CD4-positive, alpha-beta T cell treated with Interleukin-17A for 4 hours (primary cell): ENCODE measurements around the gene DBF4B.
A peak's percentile ranks its signal among the peaks of the same experiment; 100 is the strongest.
"Not testable (repeated sequence)": the region's sequence is repeated elsewhere in the genome, so short reads cannot be mapped to it uniquely, and the experiment has no call there.

Experiments
- DNase-seq: peaks from one replicate; pipeline ENCODE4 v3.0.0-alpha.2; 2020; ENCODE audit warnings: mixed read lengths

DBF4B gene

DNA sequence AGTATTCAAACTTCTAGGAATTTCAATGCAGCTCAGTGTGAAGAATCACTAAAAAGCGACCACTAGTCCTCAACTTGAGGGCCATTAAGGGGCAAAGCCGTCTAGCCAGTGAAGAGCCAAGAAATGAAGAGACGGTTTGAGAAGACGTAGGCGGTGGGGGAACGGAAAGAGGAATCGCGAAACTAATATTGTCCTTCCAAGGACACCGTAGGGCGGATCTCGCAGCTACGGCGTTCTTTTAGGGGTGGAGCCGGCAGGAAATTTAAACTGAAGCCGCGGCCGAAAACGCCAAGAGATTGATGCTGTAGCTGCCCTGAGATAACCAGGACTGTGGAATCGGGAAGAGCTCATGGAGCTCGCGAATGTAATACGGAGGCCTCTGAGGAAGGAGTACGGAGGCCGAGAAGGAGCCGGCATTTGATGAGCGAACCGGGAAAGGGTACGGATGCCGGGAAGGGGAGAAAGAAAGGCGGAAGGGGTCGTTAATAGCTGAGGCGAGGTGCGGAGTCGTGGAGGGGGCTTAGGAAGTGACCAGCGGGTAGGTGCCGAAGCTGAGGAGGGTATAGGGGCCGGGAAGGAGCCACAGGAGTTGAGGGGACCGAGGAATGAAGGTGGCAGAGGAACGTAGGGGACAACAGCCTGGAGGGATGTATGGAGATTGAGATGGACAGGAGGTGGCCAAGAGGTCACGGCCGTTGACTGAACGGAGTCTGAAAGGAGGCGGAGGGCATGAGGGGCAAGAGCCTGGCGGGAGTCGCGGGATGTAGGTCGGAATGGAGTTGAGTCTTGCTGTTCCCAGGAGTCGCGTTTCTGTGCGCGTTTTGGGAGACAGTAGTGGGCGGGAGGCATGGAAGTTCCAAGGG is at the start of gene DBF4B:
TSS of gene DBF4B (plus strand) at position 265 of the 863 bp plus-strand sequence. CDS start at position 421, 156 bp downstream.
- peak; percentile 84 for DNase-seq

GRCh38 chr17:44661835-44662234 is 46.6 kb upstream of the DBF4B start:
- DNase-seq, result no peak

- no peak for DNase-seq
Measured at GRCh38 chr17:44663095-44663494, 45.4 kb upstream of the DBF4B start.

DNA sequence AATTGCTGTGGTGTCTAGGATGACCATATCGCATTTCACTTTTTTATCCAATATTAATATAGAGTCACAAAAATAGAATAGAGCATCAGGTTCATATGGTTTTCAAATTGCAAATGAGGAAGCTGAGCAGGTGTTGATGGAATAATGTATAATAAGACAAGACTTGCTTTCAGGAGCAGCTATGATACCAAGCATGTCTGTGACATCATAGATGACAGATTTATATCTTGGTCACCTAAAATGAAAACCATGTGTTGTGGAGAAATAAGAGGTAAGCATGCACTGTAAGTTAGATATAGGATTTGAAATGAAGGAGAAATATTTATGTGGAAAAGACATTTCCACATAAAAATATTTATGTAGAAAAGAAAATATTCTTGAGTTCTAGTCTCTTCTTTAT is 43.6 kb upstream of the DBF4B start:
- DNase-seq, result no peak

DNA sequence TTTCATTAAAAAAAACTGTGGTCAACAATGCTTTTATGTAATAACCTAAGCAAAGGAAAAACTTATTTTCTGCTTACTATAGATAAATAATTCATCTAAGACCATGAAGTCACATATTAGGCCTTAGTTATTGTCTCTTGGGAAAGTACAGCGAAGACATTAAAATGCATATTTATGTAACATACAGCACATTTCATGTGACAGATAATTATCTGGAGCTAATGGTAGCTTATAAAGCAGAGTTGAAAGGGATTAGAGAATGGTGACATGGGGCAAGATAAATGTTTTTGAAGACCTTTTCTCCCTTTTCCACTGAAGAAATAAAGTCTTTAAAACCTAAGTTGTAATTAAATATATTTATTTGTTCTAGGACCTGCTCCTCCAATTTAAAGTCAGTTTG is 42.5 kb upstream of the DBF4B start:
- no peak for DNase-seq

DNA sequence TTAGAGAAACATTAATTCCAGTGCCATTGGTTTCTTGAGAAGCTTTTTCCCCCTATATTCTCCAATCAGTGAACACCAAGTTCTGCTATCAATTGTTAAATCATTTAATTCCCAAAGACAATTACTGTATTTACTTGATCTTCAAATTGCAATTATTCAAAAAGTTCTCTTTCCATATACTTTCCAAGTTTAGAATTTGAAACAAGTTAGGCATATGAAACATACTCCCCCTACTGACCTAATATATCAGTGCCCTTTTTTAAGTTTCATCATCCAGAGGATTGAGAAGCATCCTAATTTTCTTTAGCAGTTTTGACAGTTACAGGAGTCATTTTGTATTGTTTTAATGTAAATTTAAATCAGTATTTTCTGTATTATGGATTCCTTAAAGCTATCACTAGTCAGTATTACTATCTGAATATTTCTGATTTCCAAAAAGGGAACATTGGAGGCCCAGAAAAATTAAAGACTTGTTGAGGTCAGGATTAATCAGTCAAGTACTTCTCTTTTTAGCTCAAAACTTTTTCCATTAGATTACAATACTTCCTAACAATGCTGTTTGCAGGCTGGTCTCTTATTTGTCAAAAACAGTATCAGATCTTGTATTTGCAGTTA is 35.9 kb upstream of the DBF4B start:
- no peak for DNase-seq

GRCh38 chr17:44673893-44674292 is 34.6 kb upstream of the DBF4B start:
- DNase-seq, result no peak

DNA sequence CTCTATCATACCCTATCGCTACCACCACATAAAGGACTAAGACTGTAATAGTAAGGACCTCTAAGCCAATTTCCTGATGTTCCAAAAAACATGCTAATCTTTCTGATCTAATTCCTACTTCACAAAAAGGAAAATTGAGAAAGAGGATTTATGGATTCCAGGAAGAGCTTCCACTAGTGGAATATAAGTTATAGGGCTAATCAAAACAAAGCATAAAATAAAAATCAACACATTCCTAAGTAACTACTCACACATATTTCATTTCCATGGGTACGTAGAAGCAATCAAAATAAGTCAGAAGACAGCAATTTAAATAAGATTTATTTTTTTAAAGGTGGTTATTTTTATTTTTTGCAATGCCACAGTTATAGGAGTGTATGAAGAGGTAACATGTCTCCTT is 31.3 kb upstream of the DBF4B start:
- no peak for DNase-seq

GRCh38 chr17:44683303-44683702 is 25.2 kb upstream of the DBF4B start:
- not testable (repeated sequence) for DNase-seq

GRCh38 chr17:44687756-44688155 is 20.7 kb upstream of the DBF4B start:
- no peak for DNase-seq

GRCh38 chr17:44688200-44688599 is 20.3 kb upstream of the DBF4B start:
- DNase-seq, result no peak

GRCh38 chr17:44688675-44689476 is 19.6 kb upstream of the DBF4B start:
- DNase-seq, result no peak

DNA sequence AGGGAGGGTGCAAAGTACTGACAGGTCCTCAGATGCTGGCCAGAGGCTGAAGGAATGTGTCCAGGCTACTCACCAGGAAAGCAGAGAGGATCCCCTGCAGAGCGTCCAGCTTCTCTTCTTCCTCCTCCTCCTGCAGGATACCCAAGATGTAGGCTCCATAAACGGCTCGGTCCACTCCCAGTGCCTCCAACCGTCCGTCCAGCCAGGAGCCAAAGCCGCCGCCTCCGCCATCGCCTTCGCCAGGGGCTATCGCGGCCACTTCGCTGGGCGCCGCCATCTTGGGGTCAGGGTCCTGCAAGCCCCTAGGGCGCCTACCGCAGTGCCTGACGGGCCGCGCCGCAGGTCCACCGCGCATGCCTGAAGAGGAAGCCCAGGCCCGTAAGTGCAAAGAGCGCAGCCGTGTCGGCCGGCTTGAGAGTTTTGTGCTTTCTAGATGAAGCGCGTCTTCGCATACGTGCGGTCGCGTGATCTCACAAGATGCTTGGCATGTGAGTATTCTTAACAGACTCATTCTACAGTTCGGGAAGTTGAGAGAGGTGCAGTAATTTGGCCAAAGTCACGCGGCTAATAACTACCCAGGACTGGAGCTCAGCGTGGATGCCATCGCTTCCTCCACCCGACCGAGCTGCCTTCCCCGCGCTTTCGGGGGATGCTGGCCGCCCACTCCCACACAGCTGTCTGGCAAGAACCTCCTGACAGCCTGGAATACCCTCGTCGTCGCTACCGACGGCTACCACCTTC is 18.8 kb upstream of the DBF4B start, which contains the start of gene CCDC43:
TSS of gene CCDC43 (minus strand) at position 300 of the 741 bp plus-strand sequence. CDS start at position 277, 23 bp downstream.
- peak; percentile 92 for DNase-seq

GRCh38 chr17:44690746-44691306 is 17.6 kb upstream of the DBF4B start:
- peak; percentile 4 for DNase-seq

DNA sequence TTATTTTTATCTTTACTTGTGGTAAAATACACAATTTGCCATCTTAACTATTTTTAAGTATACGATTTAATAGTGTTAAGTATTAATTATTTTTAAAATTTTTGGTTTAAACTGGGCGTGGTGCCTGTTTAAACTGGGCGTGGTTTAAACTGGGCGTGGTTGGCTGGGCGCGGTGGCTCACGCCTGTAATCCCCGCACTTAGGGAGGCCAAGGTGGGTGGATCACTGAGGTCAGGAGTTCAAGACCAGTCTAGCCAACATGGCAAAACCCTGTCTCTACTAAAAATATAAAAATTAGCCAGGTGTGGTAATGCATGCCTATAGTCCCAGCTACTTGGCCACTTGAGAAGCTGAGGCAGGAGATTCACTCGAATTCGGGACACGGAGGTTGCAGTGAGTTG is 14.9 kb upstream of the DBF4B start:
- no peak for DNase-seq

DNA sequence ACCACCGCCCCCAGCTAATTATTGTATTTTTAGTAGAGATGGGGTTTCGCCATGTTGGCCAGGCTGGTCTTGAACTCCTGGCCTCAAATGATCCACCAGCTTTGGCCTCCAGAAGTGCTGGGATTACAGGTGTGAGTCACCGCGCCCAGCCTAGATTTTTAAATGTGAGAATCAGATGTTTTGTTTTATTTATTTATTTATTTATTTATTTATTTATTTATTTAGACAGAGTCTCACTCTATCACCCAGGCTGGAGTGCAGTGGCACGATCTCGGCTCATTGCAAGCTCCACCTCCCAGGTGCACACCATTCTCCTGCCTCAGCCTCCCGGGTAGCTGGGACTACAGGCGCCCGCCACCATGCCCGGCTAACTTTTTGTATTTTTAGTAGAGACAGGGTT is 8.2 kb upstream of the DBF4B start:
- not testable (repeated sequence) for DNase-seq

DNA sequence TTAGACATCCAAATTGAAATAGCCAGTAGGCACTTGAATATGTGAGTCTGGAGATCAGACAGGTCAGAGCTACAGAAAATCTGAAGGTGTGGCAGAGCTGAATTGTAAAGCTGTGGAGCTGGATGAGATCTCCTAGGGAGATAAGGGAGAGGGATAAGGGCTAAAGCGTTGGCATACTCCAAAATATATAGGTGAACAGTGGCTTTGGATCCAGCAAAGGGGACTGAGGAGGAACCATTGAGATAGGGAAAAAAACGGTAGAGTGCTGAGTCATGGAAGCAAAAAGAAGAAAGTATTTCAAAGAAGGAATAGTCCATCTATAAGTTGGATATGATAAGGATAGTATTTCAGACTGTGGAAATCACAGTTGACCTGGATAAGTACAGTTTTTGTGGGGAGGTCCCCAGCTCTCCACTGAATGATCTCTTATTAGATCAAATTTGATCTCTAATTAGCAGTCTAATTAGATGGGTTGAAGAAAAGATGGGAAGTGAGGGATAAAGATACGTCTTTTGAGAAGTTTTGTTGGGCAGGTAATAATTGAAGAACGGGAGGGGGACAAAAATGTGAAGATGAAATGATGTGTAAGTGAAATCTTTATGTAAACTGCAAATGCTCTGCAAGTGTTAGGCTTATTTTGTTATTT is 587 bp upstream of the DBF4B start:
- DNase-seq, result no peak

DNA sequence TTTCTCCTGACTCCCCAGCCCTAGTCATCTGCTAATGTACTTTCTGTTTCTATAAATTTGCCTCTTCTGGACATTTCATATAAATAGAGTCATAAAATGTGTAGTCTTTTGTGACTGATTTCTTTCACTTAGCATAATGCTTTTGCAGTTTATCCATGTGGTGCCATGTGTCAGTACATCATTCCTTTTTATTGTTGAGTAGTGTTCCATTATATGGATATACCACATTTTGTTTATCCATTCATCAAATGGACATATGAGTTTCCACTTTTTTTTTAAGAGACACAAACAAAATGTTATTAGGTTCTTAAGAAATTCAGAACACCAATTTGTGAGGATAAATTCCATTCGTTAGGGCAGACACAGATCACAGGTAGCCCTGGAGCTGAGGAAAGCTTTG is 11.0 kb downstream of the DBF4B start:
- no peak for DNase-seq

DNA sequence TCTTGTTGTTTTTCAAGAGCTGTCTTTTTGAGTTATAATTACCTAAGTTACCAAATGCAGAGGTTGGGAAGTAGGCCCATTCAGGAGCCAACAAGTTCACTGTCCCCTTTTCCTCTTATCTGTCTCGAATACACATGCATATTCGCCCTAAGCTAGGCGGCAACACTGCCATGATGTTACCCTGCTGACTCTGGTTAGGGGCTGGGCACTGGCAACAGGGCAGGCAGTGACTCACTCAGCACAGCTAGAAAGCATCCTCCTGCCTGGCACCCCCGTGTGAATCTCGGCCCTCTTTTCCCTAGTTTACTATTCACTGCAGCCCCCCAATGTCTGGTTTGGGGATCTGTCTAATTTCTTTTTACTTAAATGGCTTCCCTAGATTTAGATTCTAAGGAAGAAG is 13.8 kb downstream of the DBF4B start:
- DNase-seq, result no peak

- not testable (repeated sequence) for DNase-seq
Measured at GRCh38 chr17:44726121-44726520, 17.7 kb downstream of the DBF4B start.

- no peak for DNase-seq
Measured at GRCh38 chr17:44733753-44734152, 25.3 kb downstream of the DBF4B start.

DNA sequence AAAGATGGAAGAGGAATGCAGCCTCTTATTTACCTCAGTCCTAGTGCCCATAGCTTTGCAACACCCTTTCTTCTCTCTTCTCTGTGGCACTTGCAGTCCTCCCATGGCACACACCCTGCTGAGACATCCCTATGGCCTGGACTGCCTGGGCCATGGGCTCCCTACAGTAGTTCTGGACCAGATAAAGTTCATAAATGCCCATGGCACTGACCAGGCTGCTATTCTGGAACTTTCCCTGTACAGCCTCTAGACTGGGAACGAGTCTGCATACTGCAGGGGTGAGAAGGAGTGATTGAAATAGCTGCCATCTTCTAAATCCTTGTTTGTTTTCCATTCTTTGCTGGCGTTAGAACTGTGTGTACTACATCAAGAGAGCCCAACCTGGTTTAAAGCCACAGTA is 25.8 kb downstream of the DBF4B start:
- no peak for DNase-seq
